GM06990 (cell line): ENCODE measurements around the gene CYP2C19.
"Not testable (repeated sequence)": the region's sequence is repeated elsewhere in the genome, so short reads cannot be mapped to it uniquely, and the experiment has no call there.

Experiments
- DNase-seq: peaks from one replicate; pipeline ENCODE4 v3.0.0-alpha.2; 2011; ENCODE audit not compliant: insufficient read length; ENCODE audit errors: extremely low read depth
- H3K27me3 ChIP-seq: replicated peaks from 2 replicates; pipeline ENCODE4 v1.6.0; 2011; ENCODE audit warnings: low read length; ENCODE audit not compliant: control insufficient read depth, insufficient read depth
- H3K36me3 ChIP-seq: 2 replicates; pipeline ENCODE4 v1.5.1; 2011; ENCODE audit warnings: low read length; ENCODE audit not compliant: control insufficient read depth, insufficient read depth
- H3K4me3 ChIP-seq: replicated peaks from 2 replicates; pipeline ENCODE4 v1.5.1; 2011; ENCODE audit warnings: low read depth, mild to moderate bottlenecking, control low read depth, low read length
- CTCF ChIP-seq: IDR thresholded peaks from 2 replicates; pipeline ENCODE4 v1.5.1; 2011; ENCODE audit warnings: low read length, control low read depth, mild to moderate bottlenecking, inconsistent platforms; ENCODE audit not compliant: insufficient read depth, poor library complexity, severe bottlenecking

CYP2C19 gene

GRCh38 chr10:94785211-94785610 lies 22.7 kb downstream of the CYP2C19 start:
- TF ChIP-seq CTCF: no peak

GRCh38 chr10:94800551-94800950 lies 38.1 kb downstream of the CYP2C19 start:
- not testable (repeated sequence) for H3K4me3 ChIP-seq, DNase-seq, H3K27me3 ChIP-seq, H3K36me3 ChIP-seq

More at GRCh38 chr10:94785211-94785610, 22.7 kb downstream of the CYP2C19 start:
- no peaks in the 10 kb centered on the region for H3K36me3 ChIP-seq
- DNase-seq: no peak
- H3K27me3 ChIP-seq: no peaks in the 10 kb centered on the region
- H3K4me3 ChIP-seq: no peak overlapping the region

GRCh38 chr10:94803307-94803706 lies 40.8 kb downstream of the CYP2C19 start:
- no peak for TF ChIP-seq CTCF

GRCh38 chr10:94830025-94830424 lies 67.5 kb downstream of the CYP2C19 start:
- DNase-seq, H3K27me3 ChIP-seq, H3K36me3 ChIP-seq, H3K4me3 ChIP-seq: not testable (repeated sequence)

More at GRCh38 chr10:94803307-94803706, 40.8 kb downstream of the CYP2C19 start:
- Histone ChIP-seq H3K27me3 (no peaks in the 10 kb centered on the region), H3K4me3 (no peak overlapping the region), H3K36me3 (no peaks in the 10 kb centered on the region)
- DNase-seq: no peak

GRCh38 chr10:94846204-94846603 lies 83.7 kb downstream of the CYP2C19 start:
- Histone ChIP-seq H3K27me3 (no peaks in the 10 kb centered on the region), H3K4me3 (no peak overlapping the region), H3K36me3 (no peaks in the 10 kb centered on the region)
- DNase-seq: no peak
- TF ChIP-seq CTCF: no peak

- no peaks in the 10 kb centered on the region for H3K36me3 ChIP-seq
- no peaks in the 10 kb centered on the region for H3K27me3 ChIP-seq
- H3K4me3 ChIP-seq: no peak overlapping the region
- no peak for TF ChIP-seq CTCF
- no peak for DNase-seq
These were observed 88.3 kb downstream of the CYP2C19 start for GRCh38 chr10:94850766-94851165.

GRCh38 chr10:94851263-94851662 lies 88.8 kb downstream of the CYP2C19 start:
- Histone ChIP-seq H3K4me3 (no peak overlapping the region), H3K27me3 (no peaks in the 10 kb centered on the region), H3K36me3 (no peaks in the 10 kb centered on the region)
- no peak for TF ChIP-seq CTCF
- DNase-seq: no peak
